Measurements from ENCODE around the gene SIK3. TPM values are rescaled to one million over a fixed set of nuclear protein-coding genes. Genes with fewer than 3 reads are reported as not detected.

Gene SIK3
- total and polyA plus RNA-seq, 2 donors (not counting 3 experiments of a cell fraction or from before 2014, with no cell fraction given): 10.3 to 21.3 TPM

GRCh38 chr11:116993599-116993998 lies 104.6 kb downstream of the SIK3 start:
- H3K4me2 ChIP-seq (ENCODE audit: insufficient read depth, low read length): no peak overlapping the region
- H3K36me3 ChIP-seq (ENCODE audit: control insufficient read depth in 2 of 2, extremely low read depth in 1 of 2, insufficient read depth in 2 of 2, low read length in 2 of 2): no peaks in the 10 kb centered on the region
- H3K79me2 ChIP-seq (ENCODE audit: control insufficient read depth, insufficient read depth, low read length): no peaks in the 10 kb centered on the region
- no peak overlapping the region for H3K27ac ChIP-seq (ENCODE audit: insufficient read depth, low read depth, low read length)
- POLR2A ChIA-PET: no interaction called here
- no peak overlapping the region for H3K9ac ChIP-seq (replicated peaks; ENCODE audit: extremely low read depth, insufficient read depth, low read length)
- H4K20me1 ChIP-seq (replicated peaks; ENCODE audit: control insufficient read depth, extremely low read depth, insufficient read depth, low read length): peaks cover 3% of the 10 kb centered on the region
- TF ChIP-seq CTCF (IDR thresholded peaks at IDR 0.05; ENCODE audit: extremely low read depth in 1 of 2, insufficient read depth in 1 of 2, low read depth in 1 of 2, low read length in 2 of 2) (no peak), POLR2A (IDR thresholded peaks at IDR 0.05; ENCODE audit: low read depth, low read length) (no peak), POLR2AphosphoS5 (IDR thresholded peaks at IDR 0.05; ENCODE audit: insufficient read depth, low read depth, low read length) (no peak), EZH2 (IDR thresholded peaks at IDR 0.05; ENCODE audit: borderline replicate concordance, low read depth, low read length, severe bottlenecking) (no peak), MYC (IDR thresholded peaks at IDR 0.05; ENCODE audit: low read depth, low read length) (no peak)
- no peak overlapping the region for H2AFZ ChIP-seq (ENCODE audit: low read depth, low read length)
- FAIRE-seq (no peak), DNase-seq (ENCODE audit: low read depth, low spot score) (peak; percentile 34)
- CTCF ChIA-PET: interaction anchor here (0.6 to 1.2 kb wide), 3 partner anchors 10 to 21 kb away, joined by 3 read pairs; no protein-coding TSS in a partner anchor
- H3K9me3 ChIP-seq (replicated peaks; ENCODE audit: control insufficient read depth, insufficient read depth, low read length): no peaks in the 10 kb centered on the region
- BruUV-seq (replicated peaks): no TSS peak
- no peak overlapping the region for H3K4me3 ChIP-seq (replicated peaks in 1 of 3; ENCODE audit: insufficient read depth in 1 of 3, low read depth in 1 of 3, low read length in 3 of 3)
- dilution Hi-C loops (cut with MboI; ENCODE audit: extremely low pct_ligation_motif_present, low sequenced_read_pairs) (no loop called here), intact Hi-C loops (cut with micrococcal nuclease) (no loop called here)
- no peaks in the 10 kb centered on the region for H3K4me1 ChIP-seq (ENCODE audit: control insufficient read depth, extremely low read depth, insufficient read depth, low read length)
- no peaks in the 10 kb centered on the region for H3K27me3 ChIP-seq (ENCODE audit: control insufficient read depth in 2 of 2, insufficient read depth in 2 of 2, low read length in 2 of 2)
- H3K9me1 ChIP-seq (replicated peaks; ENCODE audit: control insufficient read depth, extremely low read depth, insufficient read depth, low read length): no peaks in the 10 kb centered on the region

GRCh38 chr11:116991491-116991890 lies 106.7 kb downstream of the SIK3 start:
- CTCF ChIA-PET: no interaction called here
- BruUV-seq (replicated peaks): no TSS peak
- dilution Hi-C loops (cut with MboI; ENCODE audit: extremely low pct_ligation_motif_present, low sequenced_read_pairs) (no loop called here), intact Hi-C loops (cut with micrococcal nuclease) (no loop called here)
- Histone ChIP-seq H3K4me1 (ENCODE audit: control insufficient read depth, extremely low read depth, insufficient read depth, low read length) (no peaks in the 10 kb centered on the region), H3K27me3 (ENCODE audit: control insufficient read depth in 2 of 2, insufficient read depth in 2 of 2, low read length in 2 of 2) (no peaks in the 10 kb centered on the region), H3K9me3 (replicated peaks; ENCODE audit: control insufficient read depth, insufficient read depth, low read length) (no peaks in the 10 kb centered on the region), H3K4me3 (replicated peaks in 1 of 3; ENCODE audit: insufficient read depth in 1 of 3, low read depth in 1 of 3, low read length in 3 of 3) (no peak overlapping the region), H3K9me1 (replicated peaks; ENCODE audit: control insufficient read depth, extremely low read depth, insufficient read depth, low read length) (no peaks in the 10 kb centered on the region), H3K36me3 (ENCODE audit: control insufficient read depth in 2 of 2, extremely low read depth in 1 of 2, insufficient read depth in 2 of 2, low read length in 2 of 2) (no peaks in the 10 kb centered on the region), H3K79me2 (ENCODE audit: control insufficient read depth, insufficient read depth, low read length) (no peaks in the 10 kb centered on the region), H2AFZ (ENCODE audit: low read depth, low read length) (no peak overlapping the region), H3K9ac (replicated peaks; ENCODE audit: extremely low read depth, insufficient read depth, low read length) (no peak overlapping the region), H4K20me1 (replicated peaks; ENCODE audit: control insufficient read depth, extremely low read depth, insufficient read depth, low read length) (peaks cover 3% of the 10 kb centered on the region), H3K27ac (ENCODE audit: insufficient read depth, low read depth, low read length) (no peak overlapping the region), H3K4me2 (ENCODE audit: insufficient read depth, low read length) (no peak overlapping the region)
- no peak for FAIRE-seq
- POLR2A ChIA-PET: interaction anchor here (0.6 kb wide), 1 partner anchor 62 kb away, joined by 3 read pairs; no protein-coding TSS in a partner anchor
- DNase-seq (ENCODE audit: low read depth, low spot score): no peak
- TF ChIP-seq MAX (IDR thresholded peaks at IDR 0.05; ENCODE audit: insufficient read depth, insufficient read length): no peak
- no peak for TF ChIP-seq GATA2 (IDR thresholded peaks at IDR 0.05; ENCODE audit: insufficient read depth, insufficient read length, low read depth, low read length)
- TF ChIP-seq JUN (IDR thresholded peaks at IDR 0.05; ENCODE audit: borderline replicate concordance, insufficient read depth, insufficient read length, low read depth): no peak
- TF ChIP-seq FOS (IDR thresholded peaks at IDR 0.05; ENCODE audit: borderline replicate concordance, insufficient read depth, low read length): no peak

Measured in endothelial cell of umbilical vein (primary cell).